WERI-Rb-1 (cell line): ENCODE data around the gene ERGIC1.

ENCODE experiments used
- DNase-seq: peaks from one replicate; pipeline ENCODE4 v3.0.0-alpha.2; 2020
- H3K27ac ChIP-seq: fragments of 250-450 bp; sonication (Bioruptor Pico); 2 replicates; pipeline ENCODE4 v1.5.1; 2020; ENCODE audit warnings: mild to moderate bottlenecking, moderate library complexity
- H3K27me3 ChIP-seq: fragments of 250-450 bp; sonication (Bioruptor Pico); 2 replicates; pipeline ENCODE4 v1.5.1; 2021; ENCODE audit warnings: mild to moderate bottlenecking, low read depth, moderate library complexity; ENCODE audit not compliant: insufficient read depth, severe bottlenecking
- H3K36me3 ChIP-seq: fragments of 250-450 bp; sonication (Bioruptor Pico); 2 replicates; pipeline ENCODE4 v1.5.1; 2020; ENCODE audit warnings: mild to moderate bottlenecking, moderate library complexity
- H3K4me3 ChIP-seq: 2 replicates; pipeline ENCODE4 v1.5.1; 2011; ENCODE audit warnings: low read depth, mild to moderate bottlenecking, control low read depth, low read length
- H3K9me3 ChIP-seq: fragments of 250-450 bp; sonication (Bioruptor Pico); 2 replicates; pipeline ENCODE4 v1.5.1; 2021; ENCODE audit warnings: mild to moderate bottlenecking, moderate library complexity; ENCODE audit not compliant: severe bottlenecking
- CTCF ChIP-seq: IDR thresholded peaks from 2 replicates; pipeline ENCODE4 v1.5.1; 2011; ENCODE audit warnings: low read depth, mild to moderate bottlenecking, control low read depth, inconsistent platforms, low read length

The ERGIC1 gene

GRCh38 chr5:172920995-172921394, 86.9 kb downstream of the ERGIC1 start:
- no peak for TF ChIP-seq CTCF
- Histone ChIP-seq H3K27me3 (no peaks in the 10 kb centered on the region), H3K36me3 (no peaks in the 10 kb centered on the region; the same call in 1 of the 2 replicates), H3K27ac (no peak overlapping the region), H3K9me3 (no peaks in the 10 kb centered on the region), H3K4me3 (no peak overlapping the region)
- DNase-seq: no peak

- Histone ChIP-seq H3K4me3 (no peak overlapping the region), H3K9me3 (no peaks in the 10 kb centered on the region), H3K36me3 (no peaks in the 10 kb centered on the region; the same call in 1 of the 2 replicates), H3K27ac (no peak overlapping the region), H3K27me3 (no peaks in the 10 kb centered on the region)
- TF ChIP-seq CTCF: no peak
- DNase-seq: no peak
These were observed 87.9 kb downstream of the ERGIC1 start for GRCh38 chr5:172921906-172922305.

GRCh38 chr5:172923539-172923938, 89.5 kb downstream of the ERGIC1 start:
- no peak overlapping the region for H3K27ac ChIP-seq

GRCh38 chr5:172925336-172925948, 91.4 kb downstream of the ERGIC1 start:
- no peak overlapping the region for H3K27ac ChIP-seq
- TF ChIP-seq CTCF: no peak

More at GRCh38 chr5:172923539-172923938, 89.5 kb downstream of the ERGIC1 start:
- TF ChIP-seq CTCF: no peak
- Histone ChIP-seq H3K4me3 (no peak overlapping the region), H3K36me3 (no peaks in the 10 kb centered on the region; the same call in 1 of the 2 replicates), H3K27me3 (no peaks in the 10 kb centered on the region), H3K9me3 (no peaks in the 10 kb centered on the region)
- no peak for DNase-seq

GRCh38 chr5:172926008-172926523, 92.0 kb downstream of the ERGIC1 start:
- Histone ChIP-seq H3K27ac (no peak overlapping the region), H3K36me3 (no peaks in the 10 kb centered on the region; the same call in 1 of the 2 replicates), H3K4me3 (no peak overlapping the region), H3K27me3 (no peaks in the 10 kb centered on the region), H3K9me3 (no peaks in the 10 kb centered on the region)
- DNase-seq: no peak
- TF ChIP-seq CTCF: no peak

More at GRCh38 chr5:172925336-172925948, 91.4 kb downstream of the ERGIC1 start:
- no peaks in the 10 kb centered on the region for H3K27me3 ChIP-seq
- no peak for DNase-seq
- no peaks in the 10 kb centered on the region; the same call in 1 of the 2 replicates for H3K36me3 ChIP-seq
- H3K9me3 ChIP-seq: no peaks in the 10 kb centered on the region
- H3K4me3 ChIP-seq: no peak overlapping the region

GRCh38 chr5:172926796-172927195, 92.7 kb downstream of the ERGIC1 start:
- no peak for TF ChIP-seq CTCF
- Histone ChIP-seq H3K4me3 (no peak overlapping the region), H3K36me3 (no peaks in the 10 kb centered on the region; the same call in 1 of the 2 replicates), H3K27ac (no peak overlapping the region), H3K9me3 (no peaks in the 10 kb centered on the region), H3K27me3 (no peaks in the 10 kb centered on the region)
- no peak for DNase-seq
